HepG2 (cell line): ENCODE results near the gene CDT1. TPM values are rescaled to one million over a fixed set of nuclear protein-coding genes. Genes with fewer than 3 reads are reported as not detected.

Source experiments
- GPN1 ChIP-seq: sonication (generic); formaldehyde crosslinking; IDR thresholded peaks from 2 replicates; pipeline ENCODE4 v1.5.1; 2020; ENCODE audit warnings: missing genetic modification reagents, borderline replicate concordance
- GRHL1 ChIP-seq: sonication (generic); formaldehyde crosslinking; conservative IDR thresholded peaks from 2 replicates; pipeline ENCODE4 v1.8.0; 2022; ENCODE audit warnings: missing genetic modification reagents
- IKZF1 ChIP-seq: fragments of 450-650 bp; IDR thresholded peaks from 2 replicates; pipeline ENCODE4 v1.7.1; 2016
- KDM5B ChIP-seq: sonication (generic); formaldehyde crosslinking; IDR thresholded peaks from 2 replicates; pipeline ENCODE4 v1.4.0; 2020; ENCODE audit warnings: missing genetic modification reagents, mild to moderate bottlenecking, borderline replicate concordance
- MED13 ChIP-seq: sonication (generic); formaldehyde crosslinking; IDR thresholded peaks from 2 replicates; pipeline ENCODE4 v1.5.0; 2020; ENCODE audit warnings: missing genetic modification reagents
- NR2F2 ChIP-seq: IDR thresholded peaks from 2 replicates; pipeline ENCODE4 v1.6.1; 2012; ENCODE audit warnings: low read depth, inconsistent platforms, borderline replicate concordance
- SIN3B ChIP-seq: fragments of 150-350 bp; IDR thresholded peaks from 2 replicates; pipeline ENCODE4 v1.6.1; 2014; ENCODE audit warnings: low read length
- SMAD3 ChIP-seq: sonication (generic); formaldehyde crosslinking; IDR thresholded peaks from 2 replicates; pipeline ENCODE4 v1.4.0; 2020; ENCODE audit warnings: missing genetic modification reagents
- SMYD3 ChIP-seq: sonication (generic); formaldehyde crosslinking; IDR thresholded peaks from 2 replicates; pipeline ENCODE4 v1.8.1; 2023; ENCODE audit warnings: mild to moderate bottlenecking, missing genetic modification reagents
- ZBTB20 ChIP-seq: sonication (generic); formaldehyde crosslinking; IDR thresholded peaks from 2 replicates; pipeline ENCODE4 v1.8.1; 2023; ENCODE audit warnings: missing genetic modification reagents, low read depth, mild to moderate bottlenecking, borderline replicate concordance
- ZMYM3 ChIP-seq: sonication (generic); formaldehyde crosslinking; IDR thresholded peaks from 2 replicates; pipeline ENCODE4 v1.5.1; 2020; ENCODE audit warnings: mild to moderate bottlenecking, missing genetic modification reagents
- ZNF33A ChIP-seq: sonication (generic); formaldehyde crosslinking; IDR thresholded peaks from 2 replicates; pipeline ENCODE4 v1.5.1; 2020; ENCODE audit warnings: missing genetic modification reagents, mild to moderate bottlenecking, moderate library complexity, borderline replicate concordance
- ZNF343 ChIP-seq: sonication (generic); formaldehyde crosslinking; IDR thresholded peaks from 2 replicates; pipeline ENCODE4 v1.4.0; 2020; ENCODE audit warnings: mild to moderate bottlenecking, missing genetic modification reagents
- ZNF546 ChIP-seq: sonication (generic); formaldehyde crosslinking; conservative IDR thresholded peaks from 2 replicates; pipeline ENCODE4 v1.8.1; 2023; ENCODE audit warnings: mild to moderate bottlenecking, missing genetic modification reagents
- ZNF790 ChIP-seq: sonication (generic); formaldehyde crosslinking; IDR thresholded peaks from 2 replicates; pipeline ENCODE4 v1.8.0; 2022; ENCODE audit warnings: missing genetic modification reagents, mild to moderate bottlenecking, borderline replicate concordance
- ZNF879 ChIP-seq: sonication (generic); formaldehyde crosslinking; IDR thresholded peaks from 2 replicates; pipeline ENCODE4 v1.8.1; 2023; ENCODE audit warnings: missing genetic modification reagents
- polyA plus RNA-seq, 8 experiments: library from polyadenylated mRNA; depleted of rRNA in 3 of 8; stranded (reverse) in 7 of 8; unstranded in 1 of 8; fragments of >200 nt; fragmentation: Illumina TruSeq in 4 of 8; extraction: Trizol in 4 of 8; gene quantifications; 2 replicates each; pipeline versions ENCODE4 v1.2.1 to v1.2.3, GENCODE V29; 2011 to 2016; ENCODE audit warnings: low read depth in 4 of 8, missing spikeins in 1 of 8, mixed read lengths in 1 of 8; ENCODE audit not compliant: insufficient read depth in 1 of 8
- total RNA-seq, 5 experiments: library from RNA; depleted of rRNA; stranded (reverse); fragments of >200 nt; fragmentation: Illumina TruSeq; extraction: Trizol; gene quantifications; 2 replicates each; pipeline ENCODE4 v1.2.3, GENCODE V29; 2016; ENCODE audit warnings: low read depth in 1 of 5
- TF ChIP-seq, protein P1 (sequence below): sonication (generic); formaldehyde crosslinking; IDR thresholded peaks from 2 replicates; pipeline ENCODE4 v1.8.1; 2023; ENCODE audit warnings: mild to moderate bottlenecking, inconsistent platforms, moderate library complexity, missing genetic modification reagents, borderline replicate concordance
- TF ChIP-seq, protein P2 (sequence below): sonication (generic); formaldehyde crosslinking; IDR thresholded peaks from 2 replicates; pipeline ENCODE4 v1.4.0; 2020; ENCODE audit warnings: mild to moderate bottlenecking, missing genetic modification reagents
- TF ChIP-seq, protein P3 (sequence below): sonication (generic); formaldehyde crosslinking; IDR thresholded peaks from 2 replicates; pipeline ENCODE4 v1.4.0; 2020; ENCODE audit warnings: mild to moderate bottlenecking, missing genetic modification reagents
- TF ChIP-seq, protein P4 (sequence below): sonication (generic); formaldehyde crosslinking; IDR thresholded peaks from 2 replicates; pipeline ENCODE4 v1.9.0; 2022; ENCODE audit warnings: missing genetic modification reagents, mild to moderate bottlenecking, borderline replicate concordance

Gene CDT1
- total and polyA plus RNA-seq, 2 of the 13 experiments (the other 11 are each of a cell fraction or from before 2014, with no cell fraction given): 23.1 to 23.8 TPM

DNA sequence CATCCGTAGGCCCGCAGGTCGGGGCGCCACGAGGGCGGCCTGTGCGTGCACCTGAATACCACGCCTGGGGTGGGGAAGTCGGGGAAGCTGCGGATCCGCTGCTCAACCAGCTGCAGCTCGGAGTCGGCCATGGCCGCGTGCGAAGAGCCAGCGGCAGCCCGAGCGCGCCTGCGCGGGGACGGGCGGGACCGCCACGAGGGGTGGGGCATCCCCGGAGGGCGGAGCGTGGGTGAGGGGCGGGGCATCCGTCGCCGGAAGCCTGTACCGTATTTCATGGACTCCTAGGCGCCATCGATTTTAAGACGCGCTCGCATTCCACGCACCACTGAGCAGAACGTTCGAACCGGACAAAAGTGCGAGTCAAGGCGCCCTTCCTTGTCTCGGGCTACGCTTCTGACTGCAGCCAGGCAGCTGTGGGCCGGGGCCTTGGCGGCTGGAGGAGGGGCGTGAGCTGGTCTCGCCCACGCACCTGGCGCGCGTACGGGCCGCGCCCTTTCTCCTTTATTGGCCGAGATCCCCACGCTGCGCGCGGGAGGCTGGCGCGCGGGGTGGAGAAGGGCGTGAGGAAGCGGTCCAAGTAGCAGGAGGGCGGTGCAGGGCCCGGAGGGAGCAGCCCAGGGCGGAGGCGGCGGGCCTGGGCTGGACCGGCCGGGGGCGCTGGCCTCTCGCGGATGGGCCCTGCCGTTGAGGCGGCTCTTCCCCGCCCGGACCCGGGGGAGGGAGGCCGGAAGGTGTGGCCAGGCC lies 8.4 kb downstream of the CDT1 start, which contains the start of gene APRT (continued):
- TF ChIP-seq GRHL1 (CRISPR knock-in tag) (no peak), IKZF1 (no peak), SIN3B (no peak), ZNF790 (CRISPR knock-in tag) (no peak), ZMYM3 (CRISPR knock-in tag) (no peak; the same call in 1 of the 2 replicates), ZNF33A (CRISPR knock-in tag) (no peak), ZBTB20 (CRISPR knock-in tag) (peak; percentile 10; the same call in 1 of the 2 replicates), ZNF343 (CRISPR knock-in tag) (peak; percentile 76; the same call in 1 of the 2 replicates), SMAD3 (no peak), ZNF546 (CRISPR knock-in tag) (peak; percentile 95), KDM5B (CRISPR knock-in tag) (peak; percentile 97), SMYD3 (CRISPR knock-in tag) (peak; percentile 79; the same call in 1 of the 2 replicates), GPN1 (peak; percentile 23), MED13 (CRISPR knock-in tag) (no peak; the same call in 1 of the 2 replicates), ZNF879 (CRISPR knock-in tag) (peak; percentile 98), NR2F2 (peak; percentile 25; the same call in 1 of the 2 replicates)
- TF ChIP-seq, protein P1, sequence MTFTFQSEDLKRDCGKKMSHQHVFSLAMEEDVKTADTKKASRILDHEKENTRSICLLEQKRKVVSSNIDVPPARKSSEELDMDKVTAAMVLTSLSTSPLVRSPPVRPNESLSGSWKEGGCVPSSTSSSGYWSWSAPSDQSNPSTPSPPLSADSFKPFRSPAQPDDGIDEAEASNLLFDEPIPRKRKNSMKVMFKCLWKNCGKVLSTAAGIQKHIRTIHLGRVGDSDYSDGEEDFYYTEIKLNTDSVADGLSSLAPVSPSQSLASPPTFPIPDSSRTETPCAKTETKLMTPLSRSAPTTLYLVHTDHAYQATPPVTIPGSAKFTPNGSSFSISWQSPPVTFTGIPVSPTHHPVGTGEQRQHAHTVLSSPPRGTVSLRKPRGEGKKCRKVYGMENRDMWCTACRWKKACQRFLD (CRISPR knock-in tag): peak; percentile 99; the same call in 1 of the 2 replicates
- TF ChIP-seq, protein P2, sequence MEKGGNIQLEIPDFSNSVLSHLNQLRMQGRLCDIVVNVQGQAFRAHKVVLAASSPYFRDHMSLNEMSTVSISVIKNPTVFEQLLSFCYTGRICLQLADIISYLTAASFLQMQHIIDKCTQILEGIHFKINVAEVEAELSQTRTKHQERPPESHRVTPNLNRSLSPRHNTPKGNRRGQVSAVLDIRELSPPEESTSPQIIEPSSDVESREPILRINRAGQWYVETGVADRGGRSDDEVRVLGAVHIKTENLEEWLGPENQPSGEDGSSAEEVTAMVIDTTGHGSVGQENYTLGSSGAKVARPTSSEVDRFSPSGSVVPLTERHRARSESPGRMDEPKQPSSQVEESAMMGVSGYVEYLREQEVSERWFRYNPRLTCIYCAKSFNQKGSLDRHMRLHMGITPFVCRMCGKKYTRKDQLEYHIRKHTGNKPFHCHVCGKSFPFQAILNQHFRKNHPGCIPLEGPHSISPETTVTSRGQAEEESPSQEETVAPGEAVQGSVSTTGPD (CRISPR knock-in tag): no peak
- TF ChIP-seq, protein P3, sequence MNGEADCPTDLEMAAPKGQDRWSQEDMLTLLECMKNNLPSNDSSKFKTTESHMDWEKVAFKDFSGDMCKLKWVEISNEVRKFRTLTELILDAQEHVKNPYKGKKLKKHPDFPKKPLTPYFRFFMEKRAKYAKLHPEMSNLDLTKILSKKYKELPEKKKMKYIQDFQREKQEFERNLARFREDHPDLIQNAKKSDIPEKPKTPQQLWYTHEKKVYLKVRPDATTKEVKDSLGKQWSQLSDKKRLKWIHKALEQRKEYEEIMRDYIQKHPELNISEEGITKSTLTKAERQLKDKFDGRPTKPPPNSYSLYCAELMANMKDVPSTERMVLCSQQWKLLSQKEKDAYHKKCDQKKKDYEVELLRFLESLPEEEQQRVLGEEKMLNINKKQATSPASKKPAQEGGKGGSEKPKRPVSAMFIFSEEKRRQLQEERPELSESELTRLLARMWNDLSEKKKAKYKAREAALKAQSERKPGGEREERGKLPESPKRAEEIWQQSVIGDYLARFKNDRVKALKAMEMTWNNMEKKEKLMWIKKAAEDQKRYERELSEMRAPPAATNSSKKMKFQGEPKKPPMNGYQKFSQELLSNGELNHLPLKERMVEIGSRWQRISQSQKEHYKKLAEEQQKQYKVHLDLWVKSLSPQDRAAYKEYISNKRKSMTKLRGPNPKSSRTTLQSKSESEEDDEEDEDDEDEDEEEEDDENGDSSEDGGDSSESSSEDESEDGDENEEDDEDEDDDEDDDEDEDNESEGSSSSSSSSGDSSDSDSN: peak; percentile 88
- TF ChIP-seq, protein P4, sequence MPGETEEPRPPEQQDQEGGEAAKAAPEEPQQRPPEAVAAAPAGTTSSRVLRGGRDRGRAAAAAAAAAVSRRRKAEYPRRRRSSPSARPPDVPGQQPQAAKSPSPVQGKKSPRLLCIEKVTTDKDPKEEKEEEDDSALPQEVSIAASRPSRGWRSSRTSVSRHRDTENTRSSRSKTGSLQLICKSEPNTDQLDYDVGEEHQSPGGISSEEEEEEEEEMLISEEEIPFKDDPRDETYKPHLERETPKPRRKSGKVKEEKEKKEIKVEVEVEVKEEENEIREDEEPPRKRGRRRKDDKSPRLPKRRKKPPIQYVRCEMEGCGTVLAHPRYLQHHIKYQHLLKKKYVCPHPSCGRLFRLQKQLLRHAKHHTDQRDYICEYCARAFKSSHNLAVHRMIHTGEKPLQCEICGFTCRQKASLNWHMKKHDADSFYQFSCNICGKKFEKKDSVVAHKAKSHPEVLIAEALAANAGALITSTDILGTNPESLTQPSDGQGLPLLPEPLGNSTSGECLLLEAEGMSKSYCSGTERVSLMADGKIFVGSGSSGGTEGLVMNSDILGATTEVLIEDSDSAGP (CRISPR knock-in tag): peak; percentile 95
